ENCODE results near the gene NTM. TPM values are rescaled to one million over a fixed set of nuclear protein-coding genes. Genes with fewer than 3 reads are reported as not detected.
"Not testable (repeated sequence)": the region's sequence is repeated elsewhere in the genome, so short reads cannot be mapped to it uniquely, and the experiment has no call there.

NTM gene
- total RNA-seq, 2 experiments from 2014 or later, result not detected

DNA sequence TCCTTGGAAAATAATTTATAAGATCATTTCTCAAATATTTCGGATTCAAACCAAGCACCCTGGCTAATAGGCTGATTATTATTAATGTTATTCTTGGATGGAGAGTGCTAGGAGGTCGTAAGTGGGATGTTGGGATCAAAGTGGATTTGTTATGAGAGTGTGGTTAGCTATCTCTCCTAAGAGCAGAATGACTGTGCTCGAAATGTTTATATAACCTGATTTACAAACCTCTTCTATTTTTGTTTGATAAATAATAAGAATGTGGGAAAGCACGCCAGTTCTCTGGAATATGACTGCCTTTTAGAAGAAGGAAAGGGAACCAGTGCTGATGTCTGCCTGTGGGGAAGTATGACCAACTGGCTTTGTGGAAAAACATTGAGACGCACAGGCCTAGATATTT, 527.5 kb downstream of the NTM start:
- Mint-ChIP-seq H3K9me3 (no peaks in the 10 kb centered on the region), H3K4me3 (no peak overlapping the region), H3K36me3 (ENCODE audit: low read depth) (no peaks in the 10 kb centered on the region), H3K4me1 (no peaks in the 10 kb centered on the region), H3K27me3 (no peaks in the 10 kb centered on the region), H3K27ac (no peak overlapping the region)
- CTCF ChIA-PET, result no interaction called here
- no peak for DNase-seq
- POLR2A ChIA-PET, result no interaction called here

DNA sequence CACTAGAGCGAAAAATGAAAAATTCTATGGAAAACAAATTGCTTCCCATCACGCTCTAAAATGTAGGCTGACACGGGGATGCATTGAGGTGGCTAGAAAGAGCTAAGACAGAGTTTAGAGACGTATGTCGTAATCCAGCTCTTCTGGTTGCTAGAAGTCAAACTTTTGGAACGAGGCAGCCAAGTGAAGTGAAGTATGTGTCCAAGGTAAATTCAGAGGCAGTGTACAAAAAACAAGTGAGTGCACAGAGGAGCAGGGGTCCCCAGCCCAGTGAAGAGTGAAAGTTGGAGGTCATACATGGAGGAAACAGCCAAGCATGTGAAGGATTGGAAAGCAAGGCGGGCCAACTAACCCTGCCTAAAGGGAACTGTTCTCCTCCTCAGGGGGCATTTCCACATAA, 528.5 kb downstream of the NTM start:
- DNase-seq, result no peak
- Mint-ChIP-seq H3K4me3 (no peak overlapping the region), H3K36me3 (ENCODE audit: low read depth) (no peaks in the 10 kb centered on the region), H3K9me3 (no peaks in the 10 kb centered on the region), H3K27ac (no peak overlapping the region), H3K27me3 (no peaks in the 10 kb centered on the region), H3K4me1 (no peaks in the 10 kb centered on the region)
- ChIA-PET POLR2A (no interaction called here), CTCF (no interaction called here)

DNA sequence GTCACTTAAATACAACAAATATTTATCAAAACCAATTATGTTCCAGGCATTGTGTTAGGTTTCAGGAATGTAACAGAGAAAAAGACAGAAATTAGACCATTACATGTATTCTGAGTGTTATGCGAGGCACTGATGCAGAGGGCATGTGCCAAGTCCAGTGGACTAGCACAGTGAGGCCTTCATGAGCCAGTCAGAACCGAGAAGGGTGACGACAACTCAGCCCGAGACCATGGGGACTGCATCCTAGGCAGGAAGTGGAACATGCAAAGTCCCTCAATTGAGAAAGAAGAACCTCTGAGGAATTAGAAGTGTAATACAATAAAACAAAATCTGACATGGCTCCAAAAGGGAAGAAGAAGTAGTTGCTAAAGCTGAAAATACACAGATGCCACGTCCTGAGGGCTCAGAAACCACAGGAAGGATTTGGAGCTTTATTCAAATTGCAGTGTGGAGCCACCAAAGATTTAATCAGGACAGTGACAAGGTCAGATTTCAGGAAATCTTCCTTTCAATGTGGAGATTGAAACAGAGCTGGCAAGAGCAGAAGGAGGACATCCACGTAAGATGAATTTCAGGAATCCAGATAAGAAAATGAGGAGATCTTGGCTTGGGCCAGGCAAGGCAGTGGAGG, 529.6 kb downstream of the NTM start:
- H3K4me1 Mint-ChIP-seq, result no peaks in the 10 kb centered on the region
- POLR2A ChIA-PET, result no interaction called here
- CTCF ChIA-PET, result no interaction called here
- H3K36me3 Mint-ChIP-seq (ENCODE audit: low read depth), result no peaks in the 10 kb centered on the region
- DNase-seq, result no peak
- H3K27ac Mint-ChIP-seq, result no peak overlapping the region
- H3K27me3 Mint-ChIP-seq, result no peaks in the 10 kb centered on the region
- H3K4me3 Mint-ChIP-seq, result no peak overlapping the region
- H3K9me3 Mint-ChIP-seq, result no peaks in the 10 kb centered on the region

DNA sequence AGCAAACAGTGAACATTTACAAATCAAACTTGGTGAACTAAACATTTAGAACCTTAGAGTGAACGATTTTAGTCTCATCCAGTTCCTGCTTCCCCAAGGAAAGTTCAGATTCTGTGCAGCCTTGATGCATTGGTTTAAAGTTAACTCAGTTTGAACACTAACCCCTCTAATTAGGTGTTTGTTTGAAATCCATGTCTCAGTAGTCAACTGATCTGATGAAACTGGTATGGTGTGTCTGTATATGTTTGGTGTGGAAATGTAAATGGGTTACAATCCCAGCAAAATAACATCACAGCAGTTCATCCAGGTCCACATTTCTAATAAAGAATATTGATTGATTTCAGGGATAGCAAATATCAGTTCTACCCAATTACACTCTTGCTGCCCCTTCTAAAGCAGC, 532.0 kb downstream of the NTM start:
- no peaks in the 10 kb centered on the region for H3K36me3 Mint-ChIP-seq (ENCODE audit: low read depth)
- ChIA-PET CTCF (no interaction called here), POLR2A (no interaction called here)
- no peaks in the 10 kb centered on the region for H3K27me3 Mint-ChIP-seq
- no peaks in the 10 kb centered on the region for H3K9me3 Mint-ChIP-seq
- no peak for DNase-seq
- no peaks in the 10 kb centered on the region for H3K4me1 Mint-ChIP-seq
- no peak overlapping the region for H3K4me3 Mint-ChIP-seq
- no peak overlapping the region for H3K27ac Mint-ChIP-seq

DNA sequence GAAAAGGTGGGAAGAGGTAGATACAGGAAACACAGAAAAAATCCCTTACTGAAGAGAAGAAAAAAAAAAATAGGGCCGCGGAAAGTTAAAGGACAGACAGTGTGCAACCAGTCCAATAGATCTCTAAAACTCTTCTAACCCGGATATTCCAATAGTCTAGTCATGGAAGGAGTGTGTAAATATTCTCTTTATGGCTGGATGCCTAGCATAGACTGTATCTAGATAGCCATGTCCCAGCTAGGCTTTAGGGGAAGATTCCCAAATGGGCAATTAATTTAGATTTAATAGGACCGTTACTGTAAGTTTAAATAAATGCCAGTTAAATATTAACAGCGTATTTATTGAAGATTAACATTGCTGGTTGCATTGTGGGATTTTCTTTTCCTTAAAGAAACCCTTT, 532.7 kb downstream of the NTM start:
- H3K4me1 Mint-ChIP-seq, result no peaks in the 10 kb centered on the region
- no peak overlapping the region for H3K27ac Mint-ChIP-seq
- H3K9me3 Mint-ChIP-seq, result no peaks in the 10 kb centered on the region
- DNase-seq, result no peak
- ChIA-PET CTCF (no interaction called here), POLR2A (no interaction called here)
- no peaks in the 10 kb centered on the region for H3K36me3 Mint-ChIP-seq (ENCODE audit: low read depth)
- H3K27me3 Mint-ChIP-seq, result no peaks in the 10 kb centered on the region
- H3K4me3 Mint-ChIP-seq, result no peak overlapping the region

DNA sequence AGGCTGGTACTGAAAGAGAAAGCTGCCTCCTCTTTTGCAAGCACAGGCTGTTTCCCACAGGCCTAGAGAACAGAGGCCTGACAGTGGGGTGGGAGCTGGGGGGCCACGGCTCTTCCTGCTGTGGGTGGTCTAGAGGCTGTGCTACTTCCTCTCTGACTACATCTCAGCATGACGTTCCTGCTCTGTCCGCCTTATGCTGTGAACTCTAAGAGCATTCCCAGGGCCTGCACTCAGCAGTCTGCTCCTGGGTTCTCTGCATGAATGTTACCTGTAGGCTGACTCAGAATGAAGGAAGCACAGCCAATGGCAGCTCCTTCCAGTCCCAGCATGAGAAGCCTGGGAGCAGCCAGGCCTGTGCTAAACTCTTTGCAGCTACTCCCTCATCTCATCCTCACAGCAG, 534.3 kb downstream of the NTM start:
- POLR2A ChIA-PET, result no interaction called here
- DNase-seq, result no peak
- H3K9me3 Mint-ChIP-seq, result no peaks in the 10 kb centered on the region
- no peaks in the 10 kb centered on the region for H3K36me3 Mint-ChIP-seq (ENCODE audit: low read depth)
- CTCF ChIA-PET, result no interaction called here
- no peak overlapping the region for H3K27ac Mint-ChIP-seq
- no peak overlapping the region for H3K4me3 Mint-ChIP-seq
- no peaks in the 10 kb centered on the region for H3K4me1 Mint-ChIP-seq
- H3K27me3 Mint-ChIP-seq, result peaks cover 11% of the 10 kb centered on the region

DNA sequence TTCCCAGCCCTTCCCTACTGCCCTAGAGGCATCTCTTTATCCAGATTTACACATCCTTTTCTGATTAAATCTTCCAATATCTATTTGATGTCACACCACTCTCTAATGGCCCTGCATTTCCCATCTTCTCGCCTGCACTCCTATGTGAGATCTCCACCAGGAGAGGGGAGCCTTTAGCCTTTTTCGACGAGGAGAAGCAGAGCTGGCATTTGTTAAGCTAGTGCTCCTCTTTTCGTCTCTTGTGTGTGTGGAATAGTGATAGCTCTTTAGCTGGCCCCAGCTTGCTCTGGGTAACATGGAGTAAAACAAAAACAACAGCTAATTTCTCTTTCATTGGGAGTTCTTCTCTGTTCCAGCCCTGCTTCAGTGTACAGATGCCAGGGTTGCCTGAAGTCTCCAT, 536.5 kb downstream of the NTM start:
- no peaks in the 10 kb centered on the region for H3K36me3 Mint-ChIP-seq (ENCODE audit: low read depth)
- H3K27me3 Mint-ChIP-seq, result peaks cover 23% of the 10 kb centered on the region
- no peak for DNase-seq
- no peaks in the 10 kb centered on the region for H3K9me3 Mint-ChIP-seq
- H3K27ac Mint-ChIP-seq, result no peak overlapping the region
- POLR2A ChIA-PET, result no interaction called here
- no peaks in the 10 kb centered on the region for H3K4me1 Mint-ChIP-seq
- no peak overlapping the region for H3K4me3 Mint-ChIP-seq
- CTCF ChIA-PET, result no interaction called here

DNA sequence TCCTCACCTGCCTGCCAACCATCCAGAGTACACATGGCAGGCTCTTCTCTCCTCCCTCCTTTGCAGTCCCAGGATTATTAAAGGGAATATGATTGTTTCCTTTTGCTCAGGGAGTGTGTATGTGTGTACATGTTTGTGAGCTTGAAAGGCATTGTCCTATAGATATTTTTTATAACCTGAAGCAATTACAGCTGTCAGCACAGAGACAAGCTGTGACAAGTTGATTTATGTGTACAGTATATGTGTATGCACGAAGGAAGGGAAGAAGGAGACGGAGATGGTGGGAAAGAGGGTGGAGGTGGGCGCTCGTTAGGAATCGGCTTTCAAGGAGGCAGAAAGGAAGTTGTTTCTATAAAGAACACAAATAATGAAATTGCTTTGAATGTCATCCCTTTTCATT, 537.0 kb downstream of the NTM start:
- CTCF ChIA-PET, result no interaction called here
- Mint-ChIP-seq H3K27me3 (peaks cover 27% of the 10 kb centered on the region), H3K9me3 (no peaks in the 10 kb centered on the region), H3K36me3 (ENCODE audit: low read depth) (no peaks in the 10 kb centered on the region), H3K4me3 (no peak overlapping the region), H3K4me1 (no peaks in the 10 kb centered on the region), H3K27ac (no peak overlapping the region)
- no peak for DNase-seq
- POLR2A ChIA-PET, result no interaction called here

DNA sequence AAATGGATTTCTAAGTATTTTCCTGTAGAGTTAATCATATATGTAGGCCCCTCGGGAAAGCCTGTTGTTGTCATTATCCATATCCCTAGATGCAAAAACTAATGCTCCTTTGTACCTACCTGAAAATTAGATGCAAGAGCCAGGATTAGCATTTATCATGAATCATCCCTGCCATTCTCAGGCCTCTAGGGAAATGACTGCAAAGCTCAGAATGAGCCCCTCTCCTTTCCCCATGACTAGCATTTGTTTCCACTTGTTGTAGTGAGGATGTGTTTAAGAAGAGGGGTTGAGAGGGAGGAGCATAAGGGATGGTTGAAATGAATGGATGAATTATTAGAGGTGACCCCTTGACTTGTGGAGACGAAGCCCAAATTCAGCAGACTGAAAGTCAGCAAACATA, 537.9 kb downstream of the NTM start:
- H3K27ac Mint-ChIP-seq, result no peak overlapping the region
- no peaks in the 10 kb centered on the region for H3K9me3 Mint-ChIP-seq
- H3K36me3 Mint-ChIP-seq (ENCODE audit: low read depth), result no peaks in the 10 kb centered on the region
- H3K4me1 Mint-ChIP-seq, result no peaks in the 10 kb centered on the region
- no peak for DNase-seq
- H3K27me3 Mint-ChIP-seq, result peaks cover 27% of the 10 kb centered on the region
- ChIA-PET POLR2A (no interaction called here), CTCF (no interaction called here)
- no peak overlapping the region for H3K4me3 Mint-ChIP-seq

DNA sequence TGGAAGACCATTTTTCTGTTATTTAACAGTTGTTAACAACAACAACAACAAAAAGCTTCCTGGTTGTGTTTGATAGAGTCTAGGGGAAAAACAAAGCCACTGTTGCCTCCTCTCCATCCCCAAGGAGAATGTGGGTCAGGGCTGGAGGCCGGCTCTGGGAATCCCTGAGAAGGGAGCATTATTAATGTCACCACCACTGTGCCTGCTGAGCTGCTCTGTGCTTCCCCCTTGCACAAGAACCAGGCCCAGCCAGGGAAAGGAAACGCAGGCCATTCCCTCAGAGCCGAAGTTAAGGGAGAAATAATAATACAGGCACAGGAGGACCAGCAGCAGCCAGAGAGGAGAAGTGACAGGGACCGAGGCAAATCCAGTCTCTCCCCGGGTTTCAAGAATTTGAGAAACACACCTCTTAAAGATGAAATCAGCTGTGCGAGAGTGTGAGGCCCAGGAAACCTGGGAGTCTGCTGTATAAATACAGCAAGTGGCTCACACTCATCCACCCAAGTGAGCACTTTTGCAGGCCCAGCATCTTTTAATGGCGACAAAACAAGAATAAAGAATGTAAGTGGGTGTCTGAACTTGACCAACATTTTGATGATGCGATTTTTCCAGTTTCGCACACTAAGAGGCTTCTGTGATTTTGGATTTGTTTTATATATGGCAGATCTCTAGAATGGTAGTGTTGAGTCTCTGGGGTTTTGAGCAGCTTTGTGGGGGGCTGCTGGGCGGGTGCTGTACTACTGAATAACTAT, 539.2 kb downstream of the NTM start:
- Mint-ChIP-seq H3K27ac (no peak overlapping the region), H3K36me3 (ENCODE audit: low read depth) (no peaks in the 10 kb centered on the region), H3K27me3 (peaks cover 27% of the 10 kb centered on the region), H3K4me3 (no peak overlapping the region), H3K9me3 (no peaks in the 10 kb centered on the region), H3K4me1 (no peaks in the 10 kb centered on the region)
- no peak for DNase-seq
- ChIA-PET POLR2A (no interaction called here), CTCF (no interaction called here)

DNA sequence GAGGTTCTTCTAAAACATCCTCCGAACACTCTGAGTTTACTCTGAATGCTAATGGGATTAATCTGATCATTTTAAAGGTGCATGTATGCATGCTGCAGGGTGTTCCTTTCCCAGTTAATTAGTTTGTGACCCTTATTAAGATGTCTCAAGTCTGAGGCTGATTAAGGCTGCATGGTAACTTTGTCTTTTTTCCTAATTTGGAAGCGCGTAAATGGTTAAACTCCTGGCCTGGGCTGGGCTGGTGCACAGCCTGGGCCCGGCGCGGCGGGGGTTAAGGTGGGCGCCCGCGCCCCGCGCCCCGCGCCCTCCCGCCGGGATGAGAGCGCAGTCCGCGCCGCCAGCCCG, 539.7 kb downstream of the NTM start:
- no peaks in the 10 kb centered on the region for H3K36me3 Mint-ChIP-seq (ENCODE audit: low read depth)
- CTCF ChIA-PET, result no interaction called here
- no peaks in the 10 kb centered on the region for H3K9me3 Mint-ChIP-seq
- H3K27me3 Mint-ChIP-seq, result peaks cover 27% of the 10 kb centered on the region
- H3K4me3 Mint-ChIP-seq, result no peak overlapping the region
- POLR2A ChIA-PET, result no interaction called here
- H3K4me1 Mint-ChIP-seq, result no peaks in the 10 kb centered on the region
- DNase-seq, result no peak
- no peak overlapping the region for H3K27ac Mint-ChIP-seq

DNA sequence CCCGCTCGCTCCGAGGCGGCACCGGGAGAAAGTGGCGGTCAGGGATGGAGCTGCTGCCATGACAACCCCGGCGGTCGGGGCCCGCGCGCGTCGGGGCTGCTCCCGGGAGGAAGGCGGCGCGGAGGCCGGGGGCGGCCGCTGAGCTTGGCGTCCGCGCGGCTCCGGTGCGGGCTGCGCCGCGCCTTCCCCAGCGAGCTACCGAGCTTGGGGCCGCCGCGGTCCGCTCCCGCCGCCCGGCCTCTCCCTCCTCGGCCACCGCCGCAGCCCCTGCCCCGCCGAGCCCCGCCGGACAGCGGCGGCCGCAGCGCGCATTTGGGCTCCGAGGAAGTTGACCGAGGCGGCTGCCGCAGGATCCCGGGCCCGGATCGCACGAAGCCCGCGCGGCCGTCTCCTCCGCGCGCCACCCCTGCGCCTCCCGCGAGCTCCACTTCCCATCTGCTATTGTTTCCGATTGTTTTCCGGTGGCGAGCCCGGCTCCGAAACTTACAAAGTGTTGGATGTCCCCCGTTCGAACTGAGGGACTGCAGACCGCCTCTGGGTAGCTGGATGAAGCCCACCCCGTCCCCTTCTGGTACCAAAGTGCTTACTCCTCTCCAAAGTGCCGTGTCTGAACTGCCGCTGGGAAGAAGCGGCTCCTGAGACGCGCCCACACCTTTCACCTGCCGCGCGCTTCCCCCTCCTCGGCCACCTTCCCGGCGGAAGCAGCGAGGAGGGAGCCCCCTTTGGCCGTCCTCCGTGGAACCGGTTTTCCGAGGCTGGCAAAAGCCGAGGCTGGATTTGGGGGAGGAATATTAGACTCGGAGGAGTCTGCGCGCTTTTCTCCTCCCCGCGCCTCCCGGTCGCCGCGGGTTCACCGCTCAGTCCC, 540.3 kb downstream of the NTM start:
- DNase-seq, result no peak
- no peaks in the 10 kb centered on the region for H3K36me3 Mint-ChIP-seq (ENCODE audit: low read depth)
- H3K4me1 Mint-ChIP-seq, result no peaks in the 10 kb centered on the region
- ChIA-PET POLR2A (no interaction called here), CTCF (no interaction called here)
- H3K27me3 Mint-ChIP-seq, result peaks cover 27% of the 10 kb centered on the region
- no peaks in the 10 kb centered on the region for H3K9me3 Mint-ChIP-seq
- H3K4me3 Mint-ChIP-seq, result no peak overlapping the region
- H3K27ac Mint-ChIP-seq, result no peak overlapping the region

DNA sequence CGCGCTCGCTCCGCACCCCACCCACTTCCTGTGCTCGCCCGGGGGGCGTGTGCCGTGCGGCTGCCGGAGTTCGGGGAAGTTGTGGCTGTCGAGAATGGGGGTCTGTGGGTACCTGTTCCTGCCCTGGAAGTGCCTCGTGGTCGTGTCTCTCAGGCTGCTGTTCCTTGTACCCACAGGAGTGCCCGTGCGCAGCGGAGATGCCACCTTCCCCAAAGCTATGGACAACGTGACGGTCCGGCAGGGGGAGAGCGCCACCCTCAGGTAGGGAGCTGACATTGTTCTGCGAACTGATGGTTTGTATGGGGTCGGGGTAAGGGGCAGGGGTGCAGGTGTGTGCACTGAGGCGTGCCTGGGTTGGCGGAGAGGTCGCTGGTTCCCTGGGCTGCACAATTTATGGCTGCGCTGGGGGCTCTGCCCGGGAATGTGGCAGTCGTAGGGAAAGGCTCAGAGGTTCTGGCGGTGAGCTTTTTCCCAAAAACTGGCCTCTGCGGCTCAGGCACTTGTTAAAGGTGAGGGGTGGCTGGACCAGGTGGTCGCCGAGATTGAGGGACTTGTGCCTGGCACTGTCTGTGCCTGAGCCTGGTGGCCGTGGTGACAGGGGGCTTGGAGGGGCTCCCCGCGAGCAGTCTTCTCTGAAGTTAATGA, 541.1 kb downstream of the NTM start:
- H3K4me1 Mint-ChIP-seq; H3K36me3 Mint-ChIP-seq (ENCODE audit: low read depth); H3K4me3 Mint-ChIP-seq; DNase-seq; CTCF ChIA-PET; H3K9me3 Mint-ChIP-seq; POLR2A ChIA-PET; H3K27ac Mint-ChIP-seq: not testable (repeated sequence)
- H3K27me3 Mint-ChIP-seq, result peaks cover 27% of the 10 kb centered on the region
